ENCODE results near the gene FBXO28. TPM values are rescaled to one million over a fixed set of nuclear protein-coding genes. Genes with fewer than 3 reads are reported as not detected.

The FBXO28 gene
- polyA plus RNA-seq, 1 of the 3 experiments (the other 2 are of a cell fraction), result 8.1 TPM

DNA sequence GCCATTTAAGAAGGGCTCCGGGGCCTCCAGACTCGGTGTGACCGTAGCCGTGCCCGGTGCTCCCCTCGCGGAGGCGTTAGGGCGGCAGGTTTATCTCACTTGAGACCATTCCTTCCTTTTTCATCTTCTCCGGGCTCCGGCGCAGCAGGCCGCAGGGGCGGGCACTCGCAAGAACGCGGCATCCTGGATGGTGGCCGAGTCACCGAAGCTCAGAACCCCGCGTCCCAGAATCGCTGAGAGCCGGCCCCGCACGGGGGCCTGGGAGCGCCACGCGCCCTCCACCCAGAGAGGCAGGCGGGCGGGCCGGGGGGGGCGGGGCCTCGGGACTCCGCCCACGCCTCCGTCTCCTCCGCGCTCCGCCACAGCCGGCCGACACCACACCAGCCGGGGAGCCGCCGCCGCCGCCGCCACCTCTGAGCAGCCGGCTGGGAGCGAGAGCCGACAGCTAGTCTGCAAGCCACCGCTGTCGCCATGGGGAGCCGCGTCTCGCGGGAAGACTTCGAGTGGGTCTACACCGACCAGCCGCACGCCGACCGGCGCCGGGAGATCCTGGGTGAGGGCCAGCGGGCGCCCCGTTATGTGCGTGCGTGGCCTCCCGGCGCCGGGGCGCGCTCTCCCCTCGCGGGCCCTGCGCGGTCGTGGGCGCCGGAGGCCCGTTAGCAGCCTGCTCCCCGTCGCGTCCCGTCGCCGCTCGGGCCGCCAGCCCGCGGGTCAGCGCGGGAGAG lies 69.1 kb downstream of the FBXO28 start, which contains the start of gene DEGS1 (continued):
- TF ChIP-seq SIN3A (IDR thresholded peaks at IDR 0.05; ENCODE audit: borderline replicate concordance, low read depth, low read length) (no peak), JUND (IDR thresholded peaks at IDR 0.05) (no peak), GATA2 (CRISPR knock-in tag; IDR thresholded peaks at IDR 0.05) (no peak), CHD2 (IDR thresholded peaks at IDR 0.05; ENCODE audit: low read length, partially characterized antibody) (no peak), NFIC (IDR thresholded peaks at IDR 0.05; ENCODE audit: borderline replicate concordance) (no peak), ELF1 (IDR thresholded peaks at IDR 0.05) (no peak), YY1 (IDR thresholded peaks at IDR 0.05; ENCODE audit: low read depth) (0 out of 2 replicates have a peak, but pooled peaks have one; percentile 33), MEF2A (IDR thresholded peaks at IDR 0.05; ENCODE audit: borderline replicate concordance, low read depth) (no peak)
- TF ChIP-seq, protein P1, sequence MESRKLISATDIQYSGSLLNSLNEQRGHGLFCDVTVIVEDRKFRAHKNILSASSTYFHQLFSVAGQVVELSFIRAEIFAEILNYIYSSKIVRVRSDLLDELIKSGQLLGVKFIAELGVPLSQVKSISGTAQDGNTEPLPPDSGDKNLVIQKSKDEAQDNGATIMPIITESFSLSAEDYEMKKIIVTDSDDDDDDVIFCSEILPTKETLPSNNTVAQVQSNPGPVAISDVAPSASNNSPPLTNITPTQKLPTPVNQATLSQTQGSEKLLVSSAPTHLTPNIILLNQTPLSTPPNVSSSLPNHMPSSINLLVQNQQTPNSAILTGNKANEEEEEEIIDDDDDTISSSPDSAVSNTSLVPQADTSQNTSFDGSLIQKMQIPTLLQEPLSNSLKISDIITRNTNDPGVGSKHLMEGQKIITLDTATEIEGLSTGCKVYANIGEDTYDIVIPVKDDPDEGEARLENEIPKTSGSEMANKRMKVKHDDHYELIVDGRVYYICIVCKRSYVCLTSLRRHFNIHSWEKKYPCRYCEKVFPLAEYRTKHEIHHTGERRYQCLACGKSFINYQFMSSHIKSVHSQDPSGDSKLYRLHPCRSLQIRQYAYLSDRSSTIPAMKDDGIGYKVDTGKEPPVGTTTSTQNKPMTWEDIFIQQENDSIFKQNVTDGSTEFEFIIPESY (IDR thresholded peaks at IDR 0.05; ENCODE audit: borderline replicate concordance, low read depth), result no peak
- TF ChIP-seq, protein P2, sequence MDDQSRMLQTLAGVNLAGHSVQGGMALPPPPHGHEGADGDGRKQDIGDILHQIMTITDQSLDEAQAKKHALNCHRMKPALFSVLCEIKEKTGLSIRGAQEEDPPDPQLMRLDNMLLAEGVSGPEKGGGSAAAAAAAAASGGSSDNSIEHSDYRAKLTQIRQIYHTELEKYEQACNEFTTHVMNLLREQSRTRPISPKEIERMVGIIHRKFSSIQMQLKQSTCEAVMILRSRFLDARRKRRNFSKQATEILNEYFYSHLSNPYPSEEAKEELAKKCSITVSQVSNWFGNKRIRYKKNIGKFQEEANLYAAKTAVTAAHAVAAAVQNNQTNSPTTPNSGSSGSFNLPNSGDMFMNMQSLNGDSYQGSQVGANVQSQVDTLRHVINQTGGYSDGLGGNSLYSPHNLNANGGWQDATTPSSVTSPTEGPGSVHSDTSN (IDR thresholded peaks at IDR 0.05), result no peak

DNA sequence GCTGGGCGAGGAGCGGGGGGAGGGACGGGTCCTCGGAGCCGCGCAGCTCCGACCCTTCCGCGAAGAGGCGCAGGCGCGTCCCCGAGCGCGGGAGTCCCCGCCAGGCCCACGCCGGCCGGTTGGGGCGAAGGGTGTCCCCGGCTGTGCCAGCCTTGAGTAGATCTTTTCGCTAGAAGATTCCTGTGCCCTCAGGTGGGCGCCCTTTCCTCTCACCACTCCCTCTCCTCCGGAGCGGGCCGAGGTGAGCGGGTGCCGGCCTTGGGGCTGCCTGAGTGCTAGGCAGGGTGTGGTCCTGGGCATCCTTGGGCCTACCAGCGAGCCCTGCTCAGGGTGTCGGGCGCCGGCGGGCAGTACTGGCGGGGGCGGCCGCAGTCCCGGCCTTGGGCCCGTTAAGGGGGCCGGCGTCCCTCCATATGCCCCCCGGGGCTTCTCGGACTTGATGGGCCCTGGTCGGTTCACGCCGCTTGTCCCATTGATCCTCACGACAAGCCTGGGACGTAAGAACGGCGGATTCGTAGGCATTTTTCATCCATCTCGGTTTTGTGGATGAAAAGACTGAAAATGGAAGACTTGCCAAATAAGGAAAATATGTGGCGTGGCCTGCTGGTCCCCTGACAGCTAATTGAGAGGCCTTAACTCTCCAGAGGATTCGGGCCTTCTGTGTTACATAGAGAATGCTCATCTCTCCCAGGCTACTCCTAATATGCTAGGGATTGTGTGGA lies 69.8 kb downstream of the FBXO28 start:
- TF ChIP-seq SMC3 (IDR thresholded peaks at IDR 0.05; ENCODE audit: low read depth, low read length) (no peak), SIN3A (IDR thresholded peaks at IDR 0.05; ENCODE audit: borderline replicate concordance, low read depth, low read length) (peak; percentile 49; the same call in 1 of the 2 replicates), NRF1 (IDR thresholded peaks at IDR 0.05; ENCODE audit: low read depth, low read length) (peak; percentile 52), MXI1 (IDR thresholded peaks at IDR 0.05; ENCODE audit: low read depth, low read length) (peak; percentile 60), YY1 (IDR thresholded peaks at IDR 0.05; ENCODE audit: low read depth) (peak; percentile 58; the same call in 1 of the 2 replicates), GABPA (IDR thresholded peaks at IDR 0.05; ENCODE audit: low read depth) (no peak), TAF1 (IDR thresholded peaks at IDR 0.05; ENCODE audit: borderline replicate concordance, low read depth, low read length) (0 out of 2 replicates have a peak, but pooled peaks have one; percentile 7)
- TF ChIP-seq, protein P3, sequence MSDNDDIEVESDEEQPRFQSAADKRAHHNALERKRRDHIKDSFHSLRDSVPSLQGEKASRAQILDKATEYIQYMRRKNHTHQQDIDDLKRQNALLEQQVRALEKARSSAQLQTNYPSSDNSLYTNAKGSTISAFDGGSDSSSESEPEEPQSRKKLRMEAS (IDR thresholded peaks at IDR 0.05; ENCODE audit: low read depth), result peak; percentile 57; the same call in 1 of the 2 replicates
- peak; percentile 89 for DNase-seq
- H3K27ac ChIP-seq (ENCODE audit: low read depth in 2 of 2, low read length in 1 of 2), result peak overlapping the region; percentile 84 to 85
- peaks cover 0 to 19% of the 10 kb centered on the region in 2 experiments for H3K36me3 ChIP-seq (replicated peaks in 1 of 2; ENCODE audit: control insufficient read depth in 1 of 2, insufficient read depth in 2 of 2, low read length in 1 of 2)
- H3K79me2 ChIP-seq (ENCODE audit: insufficient read depth), result peaks cover 62% of the 10 kb centered on the region
- H4K20me1 ChIP-seq (ENCODE audit: insufficient read depth), result peaks cover 27% of the 10 kb centered on the region; the same call in 1 of the 2 replicates
- H3K4me1 ChIP-seq (ENCODE audit: control insufficient read depth in 1 of 2, insufficient read depth in 2 of 2, low read depth in 1 of 2, low read length in 1 of 2), result peaks cover 5 to 16% of the 10 kb centered on the region in 2 experiments; a peak in 2 of 4 replicates
- H3K9ac ChIP-seq, result peak overlapping the region; percentile 94
- peaks cover 7% of the 10 kb centered on the region for H3F3A ChIP-seq (replicated peaks; ENCODE audit: insufficient read depth)
- peak overlapping the region; percentile 63 to 73 for H3K4me3 ChIP-seq (ENCODE audit: low read depth in 2 of 2, low read length in 1 of 2)
- POLR2A ChIA-PET, result interaction anchor here (1.2 to 1.8 kb wide), 2 partner anchors 10 to 31 kb away, joined by 3 to 4 read pairs; no protein-coding TSS in a partner anchor
- no peaks in the 10 kb centered on the region for H3K9me3 ChIP-seq
- WGBS (ENCODE audit: low lambda C conversion rate), result 1% methylated on average over 15 of the region's 53 CpGs
- H3K4me2 ChIP-seq, result peak overlapping the region; percentile 94
- CTCF ChIA-PET, result interaction anchor here (0.7 to 1.0 kb wide), 3 partner anchors 10 to 67 kb away, joined by 3 read pairs; no protein-coding TSS in a partner anchor
- H3K9me2 ChIP-seq, result no peaks in the 10 kb centered on the region
- no peaks in the 10 kb centered on the region for H3K27me3 ChIP-seq (ENCODE audit: insufficient read depth)
- peak overlapping the region; percentile 91 for H2AFZ ChIP-seq (ENCODE audit: low read depth)

Data from SK-N-SH (cell line).